ENCODE results near the gene RWDD4. TPM values are rescaled to one million over a fixed set of nuclear protein-coding genes. Genes with fewer than 3 reads are reported as not detected.

RWDD4 gene
- total and polyA plus RNA-seq, 7 donors = 19.1 to 51.1 (median 31.8) TPM

GRCh38 chr4:183691897-183692296 lies 32.9 kb upstream of the RWDD4 start:
- no peak overlapping the region for H3K27ac ChIP-seq
- TF ChIP-seq, protein P1, sequence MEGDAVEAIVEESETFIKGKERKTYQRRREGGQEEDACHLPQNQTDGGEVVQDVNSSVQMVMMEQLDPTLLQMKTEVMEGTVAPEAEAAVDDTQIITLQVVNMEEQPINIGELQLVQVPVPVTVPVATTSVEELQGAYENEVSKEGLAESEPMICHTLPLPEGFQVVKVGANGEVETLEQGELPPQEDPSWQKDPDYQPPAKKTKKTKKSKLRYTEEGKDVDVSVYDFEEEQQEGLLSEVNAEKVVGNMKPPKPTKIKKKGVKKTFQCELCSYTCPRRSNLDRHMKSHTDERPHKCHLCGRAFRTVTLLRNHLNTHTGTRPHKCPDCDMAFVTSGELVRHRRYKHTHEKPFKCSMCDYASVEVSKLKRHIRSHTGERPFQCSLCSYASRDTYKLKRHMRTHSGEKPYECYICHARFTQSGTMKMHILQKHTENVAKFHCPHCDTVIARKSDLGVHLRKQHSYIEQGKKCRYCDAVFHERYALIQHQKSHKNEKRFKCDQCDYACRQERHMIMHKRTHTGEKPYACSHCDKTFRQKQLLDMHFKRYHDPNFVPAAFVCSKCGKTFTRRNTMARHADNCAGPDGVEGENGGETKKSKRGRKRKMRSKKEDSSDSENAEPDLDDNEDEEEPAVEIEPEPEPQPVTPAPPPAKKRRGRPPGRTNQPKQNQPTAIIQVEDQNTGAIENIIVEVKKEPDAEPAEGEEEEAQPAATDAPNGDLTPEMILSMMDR (IDR thresholded peaks at IDR 0.05) = no peak
- DNase-seq (no peak), ATAC-seq (no peak)
- peaks cover 11 to 100% of the 10 kb centered on the region in 2 donors for H3K36me3 ChIP-seq (ENCODE audit: insufficient read depth in 1 of 2, low read depth in 1 of 2)
- H3K4me3 ChIP-seq = no peak overlapping the region
- no peaks in the 10 kb centered on the region for H3K9me3 ChIP-seq
- no peaks in the 10 kb centered on the region for H3K4me1 ChIP-seq
- intact Hi-C loops (cut with DNase I) = no loop called here
- H3K27me3 ChIP-seq (ENCODE audit: insufficient read depth in 3 of 3, low read length in 2 of 3) = no peaks in the 10 kb centered on the region

GRCh38 chr4:183691006-183691405 lies 32.0 kb upstream of the RWDD4 start:
- Histone ChIP-seq H3K36me3 (ENCODE audit: insufficient read depth in 1 of 2, low read depth in 1 of 2) (peaks cover 7 to 100% of the 10 kb centered on the region in 2 donors), H3K9me3 (no peaks in the 10 kb centered on the region), H3K27me3 (ENCODE audit: insufficient read depth in 3 of 3, low read length in 2 of 3) (no peaks in the 10 kb centered on the region), H3K4me3 (no peak overlapping the region), H3K4me1 (no peaks in the 10 kb centered on the region), H3K27ac (no peak overlapping the region)
- no peak for ATAC-seq
- no peak for DNase-seq
- TF ChIP-seq, protein P1 (IDR thresholded peaks at IDR 0.05) = no peak
- intact Hi-C loops (cut with DNase I) = no loop called here

- H3K4me3 ChIP-seq = no peak overlapping the region
- H3K27ac ChIP-seq = no peak overlapping the region
- no peaks in the 10 kb centered on the region for H3K9me3 ChIP-seq
- no peaks in the 10 kb centered on the region for H3K4me1 ChIP-seq
- H3K27me3 ChIP-seq (ENCODE audit: insufficient read depth in 3 of 3, low read length in 2 of 3) = no peaks in the 10 kb centered on the region
- intact Hi-C loops (cut with DNase I) = loop anchor here in 1 of 2 donors (5.0 kb wide), 1 partner anchor 36 kb away; no protein-coding TSS in a partner anchor
- ATAC-seq (no peak), DNase-seq (no peak)
- H3K36me3 ChIP-seq (ENCODE audit: insufficient read depth in 1 of 2, low read depth in 1 of 2) = peaks cover 7 to 100% of the 10 kb centered on the region in 2 donors
- TF ChIP-seq, protein P1 (IDR thresholded peaks at IDR 0.05) = no peak
- WGBS, 3 donors = 73 to 77% (median 75%) methylated on average over 6 of the region's 6 CpGs
Observed at GRCh38 chr4:183688216-183688615, 29.2 kb upstream of the RWDD4 start.

- intact Hi-C loops (cut with DNase I) = loop anchor here in 1 of 2 donors (5.0 kb wide), 1 partner anchor 34 kb away; no protein-coding TSS in a partner anchor
- Histone ChIP-seq H3K9me3 (no peaks in the 10 kb centered on the region), H3K27me3 (ENCODE audit: insufficient read depth in 3 of 3, low read length in 2 of 3) (no peaks in the 10 kb centered on the region), H3K36me3 (ENCODE audit: insufficient read depth in 1 of 2, low read depth in 1 of 2) (peaks cover 4 to 96% of the 10 kb centered on the region in 2 donors), H3K27ac (no peak overlapping the region), H3K4me1 (no peaks in the 10 kb centered on the region), H3K4me3 (no peak overlapping the region)
- ATAC-seq (no peak), DNase-seq (no peak)
- 78 to 83% (median 80%) methylated on average over 2 of the region's 2 CpGs for WGBS, 3 donors
- TF ChIP-seq, protein P1 (IDR thresholded peaks at IDR 0.05) = no peak
Observed at GRCh38 chr4:183686461-183686860, 27.5 kb upstream of the RWDD4 start.

DNA sequence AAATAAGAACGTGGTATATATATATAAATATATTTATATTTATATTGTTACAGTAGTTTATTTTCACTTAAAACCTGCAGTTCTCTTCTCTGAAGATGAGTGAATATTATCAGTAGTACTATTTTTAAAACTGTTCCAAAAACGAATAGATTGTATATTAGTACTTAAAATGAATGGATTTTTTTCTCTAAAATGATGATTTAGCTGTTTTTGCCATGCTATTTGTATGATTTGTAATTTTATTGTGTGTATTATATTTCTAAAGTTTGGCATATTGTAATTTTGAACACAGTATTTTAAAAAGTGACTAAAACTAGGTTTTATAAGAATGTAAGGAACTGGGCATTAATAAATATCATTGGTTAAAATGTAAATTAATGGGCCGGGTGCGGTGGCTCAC lies 22.1 kb upstream of the RWDD4 start:
- WGBS, 3 donors = 92 to 96% (median 93%) methylated on average over 4 of the region's 4 CpGs
- H3K36me3 ChIP-seq (ENCODE audit: insufficient read depth in 1 of 2, low read depth in 1 of 2) = peaks cover 4 to 93% of the 10 kb centered on the region in 2 donors
- DNase-seq = no peak
- no peak overlapping the region for H3K27ac ChIP-seq
- H3K4me1 ChIP-seq = no peaks in the 10 kb centered on the region
- no peaks in the 10 kb centered on the region for H3K27me3 ChIP-seq (ENCODE audit: insufficient read depth in 3 of 3, low read length in 2 of 3)
- TF ChIP-seq, protein P1 (IDR thresholded peaks at IDR 0.05) = no peak
- H3K4me3 ChIP-seq = no peak overlapping the region
- no peak for ATAC-seq
- H3K9me3 ChIP-seq = no peaks in the 10 kb centered on the region
- intact Hi-C loops (cut with DNase I) = no loop called here

Data from psoas muscle (tissue), 8 donors.